GM19328 (cell line): ENCODE measurements around the gene PTPRN2.
"Not testable (repeated sequence)": the region's sequence is repeated elsewhere in the genome, so short reads cannot be mapped to it uniquely, and the experiment has no call there.

Experiments
- ATAC-seq: cut with Tn5 transposase; IDR thresholded peaks from one replicate; pipeline ENCODE4 v1.9.1; 2021; ENCODE audit warnings: mild to moderate bottlenecking, moderate library complexity; ENCODE audit not compliant: unreplicated experiment

PTPRN2 gene

DNA sequence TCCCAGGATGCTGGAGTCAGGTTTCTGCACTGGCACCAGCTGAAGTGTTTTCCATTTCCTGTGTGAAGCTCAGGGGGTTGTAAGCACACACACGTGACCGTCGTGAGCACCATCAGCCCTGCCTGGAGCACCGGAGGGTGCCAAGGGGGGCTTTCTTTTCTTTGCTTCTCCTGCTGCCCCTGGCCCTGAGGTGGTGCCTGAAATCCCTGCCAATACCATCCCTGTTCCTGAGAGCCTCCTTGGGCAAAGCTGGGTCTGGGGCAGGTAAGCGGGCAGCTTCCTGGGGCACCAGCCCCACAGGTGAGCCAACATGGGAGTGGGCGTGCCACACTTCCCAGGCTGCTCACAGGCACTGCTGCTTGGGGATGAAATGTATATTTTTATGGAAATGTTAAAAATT lies 657.2 kb downstream of the PTPRN2 start:
- no peak for ATAC-seq

DNA sequence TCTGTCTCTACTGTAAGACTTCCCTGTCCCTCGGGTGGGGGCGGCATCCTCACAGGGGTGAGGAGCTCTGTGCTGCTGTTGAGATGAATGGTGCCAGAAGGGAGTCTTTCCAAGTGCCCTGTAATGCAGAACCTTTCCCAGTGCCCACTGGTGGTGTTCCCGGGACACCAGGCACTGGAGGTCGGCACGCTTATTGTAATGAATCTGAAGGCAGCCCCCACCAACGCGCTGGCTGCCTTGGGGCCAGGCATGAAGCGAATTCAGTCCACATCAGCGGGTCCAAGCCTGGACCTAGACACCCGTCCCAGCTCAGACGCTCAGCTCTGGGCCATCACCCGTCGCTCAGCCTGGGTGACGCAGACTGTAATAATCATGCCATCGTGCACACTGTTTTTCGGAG lies 658.0 kb downstream of the PTPRN2 start:
- no peak for ATAC-seq

DNA sequence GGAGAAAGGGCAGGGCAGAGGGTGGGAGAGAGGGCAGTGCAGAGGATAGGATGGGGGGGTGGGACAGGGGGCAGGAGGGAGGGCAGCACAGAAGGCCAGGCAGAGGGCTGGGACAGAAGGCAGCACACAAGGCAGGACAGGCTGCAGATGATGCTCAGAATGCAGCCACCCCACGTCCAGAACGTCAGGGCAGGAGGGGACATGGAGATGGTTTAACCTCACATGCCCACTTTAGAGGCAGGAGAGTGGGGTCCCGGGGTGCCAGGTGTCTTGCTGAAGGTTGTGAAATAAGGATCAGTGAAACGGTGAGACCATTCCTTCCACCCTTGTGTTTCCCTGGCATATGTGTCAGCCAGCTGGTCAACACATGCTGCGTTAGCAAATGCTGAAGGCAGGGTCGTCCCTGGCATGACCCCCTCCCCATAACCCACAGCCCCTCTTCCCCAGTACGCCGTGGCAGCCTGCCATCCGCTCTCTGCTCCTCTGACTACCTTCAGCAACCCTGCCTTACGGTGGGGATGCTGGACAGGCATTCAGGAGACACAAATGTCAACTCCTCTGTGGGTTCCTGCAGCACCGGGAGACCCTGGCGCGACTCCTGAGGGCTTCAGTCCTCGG lies 658.7 kb downstream of the PTPRN2 start:
- no peak for ATAC-seq

DNA sequence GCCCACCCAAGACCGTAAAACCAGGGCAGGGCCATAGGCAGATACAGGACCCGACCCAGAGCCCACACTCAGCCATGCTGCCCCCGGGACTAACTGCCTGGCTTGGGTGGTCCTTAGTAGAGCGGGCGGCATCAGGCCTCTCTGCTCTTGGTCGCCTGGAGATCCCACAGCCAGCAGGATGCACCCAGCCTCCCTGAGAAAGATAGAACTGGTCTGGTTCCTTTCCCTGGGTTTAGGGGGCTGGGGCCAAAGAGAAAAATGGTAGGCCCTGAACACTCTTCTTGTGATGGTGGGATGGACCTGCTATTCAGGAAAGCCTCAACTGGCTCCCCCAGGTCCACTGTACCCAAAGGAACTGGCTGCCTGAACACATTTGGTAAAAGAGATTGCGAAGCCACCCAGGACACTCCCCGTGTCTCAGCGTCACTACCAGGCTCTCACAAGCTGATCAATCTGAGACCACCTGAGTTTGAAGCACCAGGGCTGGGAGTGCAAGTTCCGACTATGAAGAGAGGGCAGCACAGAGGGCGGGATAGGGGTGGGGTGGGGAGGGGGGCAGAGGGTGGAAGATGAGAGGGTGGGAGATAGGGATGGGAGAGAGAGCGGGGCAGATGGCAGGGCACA lies 659.3 kb downstream of the PTPRN2 start:
- no peak for ATAC-seq

DNA sequence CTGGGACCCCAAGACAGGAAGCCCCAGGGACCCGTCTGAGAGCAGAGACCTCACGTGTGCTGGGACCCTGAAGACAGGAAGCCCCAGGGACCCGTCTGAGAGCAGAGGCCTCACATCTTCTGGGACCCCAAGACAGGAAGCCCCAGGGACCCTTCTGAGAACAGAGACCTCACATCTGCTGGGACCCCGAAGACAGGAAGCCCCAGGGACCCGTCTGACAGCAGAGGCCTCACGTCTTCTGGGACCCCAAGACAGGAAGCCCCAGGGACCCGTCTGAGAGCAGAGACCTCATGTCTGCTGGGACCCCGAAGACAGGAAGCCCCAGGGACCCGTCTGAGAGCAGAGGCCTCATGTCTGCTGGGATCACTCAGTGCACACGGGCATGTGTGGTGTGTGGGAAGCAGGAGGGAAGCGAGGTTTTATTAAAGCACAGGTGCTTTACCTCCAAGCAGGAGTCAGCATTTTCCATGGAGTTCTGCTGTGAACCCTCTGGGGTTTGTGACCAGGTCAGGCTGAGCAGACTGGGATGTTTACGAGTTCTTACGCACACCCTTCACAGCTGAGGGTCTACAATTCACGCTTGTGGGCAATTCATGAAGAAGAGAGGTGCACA lies 660.2 kb downstream of the PTPRN2 start:
- ATAC-seq: no peak

DNA sequence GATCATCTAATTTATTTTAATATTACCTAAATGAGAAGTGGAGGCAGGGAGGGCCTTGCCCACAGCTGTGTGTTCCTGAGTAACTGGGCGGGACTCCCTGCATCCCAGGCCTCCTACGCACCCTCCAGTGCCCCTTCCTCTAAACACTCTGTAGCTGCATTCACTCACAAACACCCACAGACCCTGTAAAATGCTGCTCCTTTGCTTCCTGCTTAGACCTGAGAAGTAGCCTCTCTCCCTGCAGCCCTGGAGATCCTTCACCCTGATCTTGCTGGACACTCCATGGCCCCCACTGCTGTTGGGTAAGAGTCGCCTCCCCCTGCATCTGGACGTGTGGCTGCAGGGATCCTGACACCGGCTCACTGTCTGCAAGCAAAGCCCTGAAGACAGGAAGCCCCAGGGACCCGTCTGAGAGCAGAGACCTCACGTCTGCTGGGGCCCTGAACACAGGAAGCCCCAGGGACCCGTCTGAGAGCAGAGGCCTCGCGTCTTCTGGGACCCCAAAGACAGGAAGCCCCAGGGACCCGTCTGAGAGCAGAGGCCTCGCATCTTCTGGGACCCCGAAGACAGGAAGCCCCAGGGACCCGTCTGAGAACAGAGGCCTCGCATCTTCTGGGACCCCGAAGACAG lies 661.0 kb downstream of the PTPRN2 start:
- no peak for ATAC-seq

DNA sequence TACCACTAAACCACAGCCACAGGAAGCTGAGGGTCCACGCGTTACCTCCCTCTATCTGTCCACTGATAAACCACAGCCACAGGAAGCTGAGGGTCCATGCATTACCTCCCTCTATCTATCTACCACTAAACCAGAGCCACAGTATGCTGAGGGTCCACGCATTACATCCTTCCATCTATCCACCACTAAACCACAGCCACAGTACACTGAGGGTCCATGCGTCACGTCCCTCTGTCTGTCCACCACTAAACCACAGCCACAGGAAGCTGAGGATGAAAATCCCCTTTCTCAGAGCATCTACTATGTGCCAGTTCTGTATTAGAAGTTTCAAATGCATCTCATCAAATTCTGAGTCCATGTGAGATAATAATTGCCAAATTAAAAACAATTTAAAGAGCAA lies 661.5 kb downstream of the PTPRN2 start:
- no peak for ATAC-seq

DNA sequence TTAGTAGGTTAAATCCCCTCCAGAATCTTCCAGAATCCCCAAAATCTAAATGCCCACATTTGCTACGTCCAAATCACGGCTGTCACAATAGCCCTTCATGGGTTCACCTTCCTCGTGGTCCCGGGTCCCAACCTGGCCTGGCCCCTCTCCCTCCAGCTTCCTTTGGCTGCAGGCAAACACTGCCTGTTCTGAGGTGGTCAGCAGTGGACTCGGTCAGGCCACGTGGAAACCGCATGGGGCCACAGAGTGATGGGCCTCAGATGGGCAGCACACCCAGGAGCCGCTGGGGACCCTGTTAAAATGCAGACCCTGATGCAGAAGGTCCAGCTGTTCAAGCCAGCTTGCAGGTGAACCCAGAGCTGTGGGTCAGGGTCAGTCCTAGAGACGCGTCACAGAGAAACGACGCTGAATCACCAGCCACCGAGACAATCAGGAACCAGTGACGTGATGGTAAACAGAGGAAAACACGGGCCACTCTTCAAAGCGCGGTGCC lies 662.2 kb downstream of the PTPRN2 start:
- ATAC-seq: no peak

DNA sequence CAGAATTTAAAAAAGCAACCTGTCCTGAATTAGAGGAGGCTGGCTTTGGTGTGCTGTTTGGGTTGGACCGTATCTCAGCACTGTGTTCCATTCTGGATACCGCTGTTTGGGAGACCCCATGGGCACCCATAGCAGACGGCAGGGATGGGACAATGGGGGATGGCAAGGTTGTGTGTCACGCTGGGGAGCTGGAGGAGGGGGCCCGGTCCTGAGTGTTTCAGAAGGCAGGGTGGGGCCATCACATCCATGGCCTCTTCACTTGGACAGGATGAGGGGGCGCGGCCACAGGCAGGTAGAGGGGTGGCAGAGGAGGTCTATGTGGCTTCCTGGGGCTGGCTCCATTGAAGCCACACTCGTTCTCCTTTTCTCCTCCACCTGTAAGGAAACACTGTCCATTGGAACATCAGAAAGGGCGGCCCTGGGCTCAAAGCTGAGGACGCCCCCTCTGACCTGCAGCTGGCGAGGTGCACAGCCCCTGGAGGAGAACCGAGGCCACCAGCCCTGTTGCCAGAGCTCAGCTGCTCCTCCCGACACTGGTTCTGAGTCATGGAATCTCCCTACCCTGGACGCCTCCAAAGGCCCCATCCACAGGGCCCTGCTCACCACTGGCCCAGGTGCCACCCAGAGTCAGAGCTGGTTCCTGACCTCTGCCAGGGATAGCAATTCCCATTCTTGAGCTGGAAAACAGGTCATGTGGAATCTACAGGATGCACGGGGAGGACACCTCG lies 663.6 kb downstream of the PTPRN2 start:
- ATAC-seq: no peak

DNA sequence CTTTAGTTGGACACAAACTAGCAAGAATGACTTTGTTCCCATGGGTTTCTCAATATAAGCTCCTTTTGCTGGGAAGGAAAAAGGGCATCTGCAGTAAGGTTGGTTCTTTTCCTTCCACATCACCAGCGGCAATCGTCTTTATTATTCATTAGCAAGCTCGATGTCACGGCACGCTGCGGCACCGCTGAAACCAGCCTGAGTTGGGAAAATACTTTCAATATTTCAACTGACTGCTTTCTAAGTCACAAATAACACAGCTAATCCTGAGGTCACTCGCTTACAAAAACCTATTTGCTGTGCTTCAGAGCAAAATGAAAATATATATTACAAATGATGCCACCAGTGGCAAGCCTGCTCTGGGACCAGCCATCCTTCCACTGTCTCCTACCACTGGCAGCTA lies 665.0 kb downstream of the PTPRN2 start:
- ATAC-seq: no peak

DNA sequence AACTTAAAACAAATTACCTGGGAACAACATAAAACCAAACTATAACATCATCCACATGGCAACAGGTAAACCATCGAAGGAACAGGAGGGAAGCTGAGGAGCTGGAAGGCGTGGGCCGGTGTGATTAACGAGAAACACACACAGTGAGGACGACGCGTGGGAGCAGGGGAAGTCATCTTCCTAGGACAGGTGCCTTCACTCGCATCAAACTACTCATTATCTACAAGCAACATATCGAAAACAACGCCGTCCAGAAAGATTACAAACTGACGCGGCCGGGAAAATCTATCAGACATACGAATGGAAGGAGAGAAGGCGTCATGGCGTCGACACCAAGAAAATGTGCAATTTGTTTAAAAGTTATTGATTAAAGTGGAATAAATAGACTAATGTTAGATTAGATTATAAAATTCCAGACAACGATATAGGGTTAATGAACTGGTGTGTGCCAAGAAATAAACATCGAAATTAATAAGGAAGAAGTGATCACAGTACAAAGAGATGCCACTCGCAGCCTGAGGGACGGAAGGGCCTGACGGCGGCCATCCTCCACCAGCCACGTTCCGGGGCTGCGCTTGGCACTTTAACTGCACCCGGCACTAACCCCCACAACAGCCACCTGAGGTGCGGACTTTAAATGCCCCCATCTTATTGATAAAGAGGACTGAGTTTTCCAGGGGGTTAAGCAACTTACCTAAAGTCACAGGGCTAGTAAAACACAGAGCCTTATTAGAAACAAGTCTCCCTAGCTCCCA lies 669.1 kb downstream of the PTPRN2 start:
- no peak for ATAC-seq

DNA sequence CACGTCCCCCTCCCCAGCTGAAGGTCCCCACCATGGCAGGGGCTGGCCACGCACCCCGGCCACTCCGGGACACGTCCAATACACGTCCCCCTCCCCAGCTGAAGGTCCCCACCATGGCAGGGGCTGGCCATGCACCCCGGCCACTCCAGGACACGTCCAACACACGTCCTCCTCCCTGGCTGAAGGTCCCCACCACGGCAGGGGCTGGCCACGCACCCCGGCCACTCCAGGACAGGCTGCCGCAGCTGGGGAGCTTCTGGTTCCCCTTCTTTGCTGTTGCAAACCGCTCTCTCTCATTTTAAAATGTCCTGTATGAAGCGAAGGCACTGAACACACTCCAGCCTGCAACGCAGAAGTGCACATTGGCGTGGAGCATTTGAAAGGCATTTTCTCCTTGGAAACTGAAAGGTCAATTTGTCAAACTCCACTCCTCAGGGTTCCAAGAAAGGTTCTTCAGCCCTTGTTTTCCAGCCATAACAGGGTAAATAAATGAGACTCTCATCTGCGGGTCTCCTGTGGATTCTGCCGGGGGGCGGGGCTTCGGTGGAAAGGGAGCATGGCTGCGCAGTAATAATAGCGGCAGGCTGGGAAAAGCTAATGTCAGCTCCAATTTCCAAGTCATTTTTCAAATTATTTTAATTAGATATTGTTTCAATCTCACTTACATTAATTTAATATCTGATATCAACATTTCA lies 670.5 kb downstream of the PTPRN2 start:
- ATAC-seq: no peak

DNA sequence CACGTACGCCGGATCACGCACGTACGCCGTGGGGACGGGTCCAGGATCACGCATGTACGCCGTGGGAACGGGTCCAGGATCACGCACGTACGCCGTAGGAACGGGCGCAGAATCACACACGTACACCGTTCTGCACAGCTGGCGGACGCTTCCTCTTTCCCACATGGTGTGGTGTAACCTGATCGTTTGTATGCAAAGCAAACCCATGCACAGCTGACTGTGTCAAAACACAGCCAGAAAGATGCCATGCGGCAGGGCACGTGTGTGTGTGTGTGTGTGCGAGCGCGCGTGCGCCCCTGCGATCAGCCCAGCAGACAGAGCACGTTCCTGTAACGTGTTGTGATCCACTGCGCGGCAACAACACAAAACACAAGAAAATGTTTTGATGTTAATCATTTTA lies 677.2 kb downstream of the PTPRN2 start:
- ATAC-seq: no peak

DNA sequence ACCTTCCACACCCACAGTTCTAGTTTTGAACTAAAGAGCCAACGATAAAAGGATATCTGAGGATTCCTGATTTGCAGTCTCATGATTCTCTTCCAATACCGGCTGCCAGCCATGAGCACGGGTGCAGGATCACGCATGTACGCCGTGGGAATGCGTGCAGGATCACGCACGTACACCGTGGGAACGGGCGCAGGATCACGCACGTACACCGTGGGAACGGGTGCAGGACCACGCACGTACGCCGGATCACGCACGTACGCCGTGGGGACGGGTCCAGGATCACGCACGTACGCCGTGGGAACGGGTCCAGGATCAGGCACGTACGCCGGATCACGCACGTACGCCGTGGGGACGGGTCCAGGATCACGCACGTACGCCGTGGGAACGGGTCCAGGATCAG lies 677.6 kb downstream of the PTPRN2 start:
- not testable (repeated sequence) for ATAC-seq

DNA sequence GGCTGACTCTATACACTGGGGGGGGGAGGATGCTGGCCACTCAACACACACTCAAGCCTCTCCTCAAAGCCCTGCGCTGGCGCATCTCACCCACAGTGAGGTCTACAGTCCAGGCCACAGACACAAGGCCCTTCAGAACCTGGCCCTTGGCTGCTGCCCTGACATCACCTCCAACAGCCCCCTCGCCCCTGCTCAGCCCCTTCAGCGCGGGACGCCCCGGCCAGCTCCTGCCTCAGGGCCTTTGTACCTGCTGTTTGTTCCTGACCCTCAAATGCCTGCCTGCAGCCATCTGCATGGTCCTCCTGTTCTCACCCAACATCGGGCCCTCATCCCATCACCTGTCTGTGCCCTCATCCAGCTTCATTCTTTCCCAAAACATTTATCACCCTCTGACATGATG lies 678.3 kb downstream of the PTPRN2 start:
- no peak for ATAC-seq

DNA sequence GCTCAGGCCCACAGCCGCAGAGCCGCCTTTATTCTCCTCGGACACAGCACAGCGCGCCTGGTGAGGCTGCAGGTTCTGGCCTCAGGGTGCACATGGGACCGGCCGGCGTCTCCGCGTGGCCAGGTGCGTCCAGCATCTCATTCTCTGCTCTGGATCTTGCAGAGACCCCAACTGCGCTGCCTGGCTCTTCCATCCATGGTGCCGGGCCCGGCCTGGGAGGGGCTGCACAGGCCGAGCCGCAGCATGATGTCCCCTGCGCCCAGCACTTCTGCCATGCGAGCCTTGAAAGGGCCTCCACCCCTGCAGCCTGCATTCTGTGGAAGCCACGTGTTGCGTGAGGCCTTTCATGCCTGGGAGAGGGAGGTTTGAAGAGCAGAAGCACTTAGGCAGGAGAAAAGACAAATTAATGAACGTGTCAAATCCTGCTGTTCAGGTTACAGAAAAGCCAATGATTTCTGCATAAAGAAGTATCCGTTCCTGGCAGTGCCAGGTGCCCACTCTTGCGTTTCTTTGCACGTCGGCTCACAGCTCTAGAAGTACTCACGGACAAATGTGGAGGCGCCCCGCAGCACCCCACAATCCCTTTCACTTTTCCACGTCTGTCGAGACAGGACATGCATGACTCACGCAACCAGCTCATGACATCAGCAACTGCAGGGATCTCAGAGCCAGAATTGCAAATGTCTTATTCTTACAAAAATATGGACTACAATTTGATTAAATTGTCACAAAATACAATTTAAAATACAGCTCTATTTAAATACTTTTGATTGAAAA lies 679.4 kb downstream of the PTPRN2 start:
- no peak for ATAC-seq

DNA sequence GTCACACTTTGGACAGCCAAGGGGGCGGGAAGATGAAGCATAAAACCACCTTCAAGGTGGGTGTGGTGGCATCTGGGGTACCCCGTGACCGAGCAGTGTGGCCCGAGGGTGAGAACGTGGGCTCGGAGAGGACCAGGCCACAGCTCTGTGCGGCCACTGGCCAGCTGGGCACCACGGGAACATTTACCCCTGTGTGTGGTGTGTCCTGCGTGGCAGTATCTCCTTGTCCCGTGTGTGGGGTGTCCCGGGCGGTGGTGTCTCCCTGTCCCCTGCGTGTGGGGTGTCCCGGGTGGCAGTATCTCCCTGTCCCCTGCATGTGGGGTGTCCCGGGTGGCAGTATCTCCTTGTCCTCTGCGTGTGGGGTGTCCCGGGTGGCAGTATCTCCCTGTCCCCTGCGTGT lies 680.5 kb downstream of the PTPRN2 start:
- ATAC-seq: no peak

DNA sequence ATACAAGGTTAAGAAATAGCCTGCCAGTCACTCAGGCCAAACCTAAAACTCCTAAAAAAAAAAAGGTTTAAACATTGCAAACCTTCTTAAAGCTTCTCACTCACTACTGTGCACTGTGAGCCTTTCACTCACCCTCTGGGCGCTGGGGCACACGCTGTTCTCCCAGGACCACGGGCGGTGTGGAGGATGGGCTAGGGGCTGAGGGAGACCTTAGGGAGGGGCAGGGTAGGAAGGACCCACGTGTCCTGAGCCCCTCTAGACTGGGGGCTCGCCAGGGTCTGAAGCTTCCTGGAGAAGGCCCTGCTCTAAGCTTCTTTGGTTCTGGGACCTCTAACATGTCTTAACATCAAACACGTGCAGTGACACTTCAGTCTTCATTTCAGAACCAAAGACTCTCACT lies 681.0 kb downstream of the PTPRN2 start:
- no peak for ATAC-seq
